Measurements from ENCODE around the gene SLC25A17.

DNA sequence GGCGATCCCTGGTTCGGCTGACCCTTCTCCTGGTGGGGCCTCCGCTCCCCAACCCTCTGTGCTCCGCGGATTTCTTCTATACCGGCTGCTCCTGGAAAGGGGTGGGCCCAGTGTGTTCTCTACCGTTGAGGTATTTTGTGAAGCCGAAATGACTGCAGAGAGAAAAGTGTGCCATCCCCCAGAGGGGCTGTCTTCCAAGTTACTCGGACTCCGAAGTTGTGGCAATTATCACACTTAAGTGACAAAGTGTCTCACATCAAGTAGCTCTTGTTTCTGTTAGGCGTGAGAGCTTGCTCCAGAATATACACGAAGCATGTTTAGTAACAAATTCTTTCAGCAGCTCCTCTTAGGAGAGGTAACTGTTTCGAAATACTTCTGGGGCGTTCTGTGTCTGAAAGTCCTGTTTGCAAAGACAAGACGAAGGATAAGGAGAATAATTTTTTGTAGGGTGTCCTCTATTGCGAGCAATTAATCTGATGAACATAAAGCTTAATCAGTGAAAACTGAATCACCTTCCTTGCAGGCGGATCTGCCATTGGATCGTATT lies 38.2 kb upstream of the SLC25A17 start:
- no peak for TF ChIP-seq POLR2AphosphoS5 (IDR thresholded peaks at IDR 0.05)
- TF ChIP-seq, protein P1, sequence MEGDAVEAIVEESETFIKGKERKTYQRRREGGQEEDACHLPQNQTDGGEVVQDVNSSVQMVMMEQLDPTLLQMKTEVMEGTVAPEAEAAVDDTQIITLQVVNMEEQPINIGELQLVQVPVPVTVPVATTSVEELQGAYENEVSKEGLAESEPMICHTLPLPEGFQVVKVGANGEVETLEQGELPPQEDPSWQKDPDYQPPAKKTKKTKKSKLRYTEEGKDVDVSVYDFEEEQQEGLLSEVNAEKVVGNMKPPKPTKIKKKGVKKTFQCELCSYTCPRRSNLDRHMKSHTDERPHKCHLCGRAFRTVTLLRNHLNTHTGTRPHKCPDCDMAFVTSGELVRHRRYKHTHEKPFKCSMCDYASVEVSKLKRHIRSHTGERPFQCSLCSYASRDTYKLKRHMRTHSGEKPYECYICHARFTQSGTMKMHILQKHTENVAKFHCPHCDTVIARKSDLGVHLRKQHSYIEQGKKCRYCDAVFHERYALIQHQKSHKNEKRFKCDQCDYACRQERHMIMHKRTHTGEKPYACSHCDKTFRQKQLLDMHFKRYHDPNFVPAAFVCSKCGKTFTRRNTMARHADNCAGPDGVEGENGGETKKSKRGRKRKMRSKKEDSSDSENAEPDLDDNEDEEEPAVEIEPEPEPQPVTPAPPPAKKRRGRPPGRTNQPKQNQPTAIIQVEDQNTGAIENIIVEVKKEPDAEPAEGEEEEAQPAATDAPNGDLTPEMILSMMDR (IDR thresholded peaks at IDR 0.05 in 8 of 11, conservative IDR thresholded peaks at IDR 0.05 in 3 of 11), result no peak
